Naive thymus-derived CD4-positive, alpha-beta T cell (primary cell): ENCODE measurements around the gene RAB6A. TPM values are rescaled to one million over a fixed set of nuclear protein-coding genes. Genes with fewer than 3 reads are reported as not detected.

Experiments used
- ATAC-seq: fragments of 150-1000 bp; cut with Tn5 transposase; 2 replicates; pipeline ENCODE4 v1.10.0; 2021; ENCODE audit warnings: mild to moderate bottlenecking, moderate library complexity
- CTCF ChIA-PET: fragments of 350-600 bp; sonication (Branson Sonifier 250); formaldehyde crosslinking; loops from one replicate; lab custom pipeline; 2021; ENCODE audit warnings: antibody characterized with exemption; lab: Charles Lee
- POLR2A ChIA-PET: fragments of 350-600 bp; sonication (Branson Sonifier 250); formaldehyde crosslinking; loops from one replicate; lab custom pipeline; 2021; ENCODE audit warnings: antibody characterized with exemption, inconsistent platforms; lab: Charles Lee
- DNase-seq, 9 donors: peaks; one replicate each; pipeline versions ENCODE4 v3.0.0 to v3.0.0-alpha.2; 2020 to 2022; ENCODE audit warnings: mixed read lengths in 1 of 9
- H3K27ac ChIP-seq: one replicate; pipeline ENCODE4 v1.7.0; 2013; ENCODE audit warnings: mild to moderate bottlenecking, low read depth, low read length, moderate library complexity
- H3K27me3 ChIP-seq, 2 donors: one replicate each; pipeline ENCODE4 v1.7.0; 2013; ENCODE audit warnings: low read length in 2 of 2, mild to moderate bottlenecking in 2 of 2, moderate library complexity in 2 of 2; ENCODE audit not compliant: control insufficient read depth in 2 of 2, insufficient read depth in 2 of 2
- H3K36me3 ChIP-seq, 3 experiments: 1 replicate in 2 of 3; 2 replicates in 1 of 3; pipeline ENCODE4 v1.7.0; 2013; ENCODE audit warnings: low read length in 3 of 3, mild to moderate bottlenecking in 3 of 3, moderate library complexity in 1 of 3; ENCODE audit not compliant: insufficient read depth in 3 of 3, control insufficient read depth in 2 of 3
- H3K4me1 ChIP-seq, 2 donors: one replicate each; pipeline ENCODE4 v1.7.0; 2013; ENCODE audit warnings: low read length in 2 of 2, mild to moderate bottlenecking in 2 of 2, moderate library complexity in 1 of 2; ENCODE audit not compliant: control insufficient read depth in 2 of 2, insufficient read depth in 2 of 2
- H3K4me3 ChIP-seq: 2 replicates; pipeline ENCODE4 v1.7.0; 2013; ENCODE audit warnings: mild to moderate bottlenecking, low read length
- H3K9me3 ChIP-seq, 3 experiments: 1 replicate in 2 of 3; 2 replicates in 1 of 3; pipeline ENCODE4 v1.7.0; 2013; ENCODE audit warnings: low read length in 3 of 3; ENCODE audit not compliant: control insufficient read depth in 2 of 3
- H3K27ac Mint-ChIP-seq, 9 donors: one replicate each; pipeline ENCODE4 v1.8.0; 2020 to 2022; ENCODE audit warnings: mixed read lengths in 9 of 9, mild to moderate bottlenecking in 8 of 9, moderate library complexity in 5 of 9, inconsistent platforms in 2 of 9
- H3K27me3 Mint-ChIP-seq, 5 donors: one replicate each; pipeline ENCODE4 v1.8.0; 2021 to 2022; ENCODE audit warnings: mixed read lengths in 5 of 5, mild to moderate bottlenecking in 1 of 5
- H3K36me3 Mint-ChIP-seq, 5 donors: one replicate each; pipeline ENCODE4 v1.8.0; 2020 to 2022; ENCODE audit warnings: mixed read lengths in 5 of 5, mild to moderate bottlenecking in 3 of 5, inconsistent platforms in 1 of 5
- H3K4me1 Mint-ChIP-seq, 7 donors: one replicate each; pipeline ENCODE4 v1.8.0; 2020 to 2022; ENCODE audit warnings: mixed read lengths in 7 of 7, mild to moderate bottlenecking in 3 of 7, inconsistent platforms in 1 of 7
- H3K4me3 Mint-ChIP-seq, 10 donors: one replicate each; pipeline ENCODE4 v1.8.0; 2020 to 2022; ENCODE audit warnings: mild to moderate bottlenecking in 10 of 10, mixed read lengths in 10 of 10, moderate library complexity in 6 of 10, inconsistent platforms in 2 of 10
- H3K9me3 Mint-ChIP-seq, 11 donors: one replicate each; pipeline ENCODE4 v1.8.0; 2020 to 2022; ENCODE audit warnings: mixed read lengths in 11 of 11, mild to moderate bottlenecking in 4 of 11, inconsistent platforms in 1 of 11, moderate library complexity in 1 of 11
- intact Hi-C, 2 donors: fragments of 100-400 bp; cut with micrococcal nuclease; formaldehyde crosslinking; loops; one replicate each; pipeline ENCODE4 v1.15.1; 2023
- polyA plus RNA-seq, 2 donors: library from polyadenylated mRNA; unstranded; fragments of 300-500 nt; fragmentation: Illumina TruSeq; gene quantifications; one replicate each; pipeline ENCODE4 v1.2.3, GENCODE V29; 2021
- total RNA-seq, 6 experiments: library from RNA in 5 of 6; stranded (reverse) in 5 of 6; gene quantifications; 1 replicate in 5 of 6; 2 replicates in 1 of 6; pipeline ENCODE4 v1.2.3 and lab custom pipeline; 2021 to 2026

RAB6A gene
- total and polyA plus RNA-seq, 7 experiments from 2014 or later = 54.9 to 94.5 (median 80.0) TPM

DNA sequence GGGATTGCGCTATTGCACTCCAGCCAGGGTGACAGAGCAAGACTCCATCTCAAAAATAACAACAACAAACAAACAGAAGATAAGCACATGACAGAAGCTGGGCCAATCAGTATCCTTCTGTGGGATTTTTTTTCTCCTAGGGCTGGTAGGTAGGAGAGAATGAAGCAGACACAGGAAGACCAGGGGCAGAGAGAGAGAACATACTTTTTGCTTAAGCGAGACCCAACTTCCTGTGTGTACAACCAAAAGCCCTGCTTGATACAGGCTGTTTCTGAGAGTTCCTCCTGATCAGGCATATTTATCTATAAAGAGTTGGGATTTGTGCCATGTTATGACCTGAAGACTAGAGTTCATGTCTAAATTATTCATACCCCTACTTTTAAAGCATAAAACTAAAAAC, 126.9 kb downstream of the RAB6A start:
- peaks cover 0 to 16% (median 0%) of the 10 kb centered on the region in 11 donors for H3K9me3 Mint-ChIP-seq
- H3K36me3 Mint-ChIP-seq = peaks cover 0 to 3% (median 0%) of the 10 kb centered on the region in 5 donors
- peak overlapping the region; percentile 45 to 87 (median 71) for H3K27ac Mint-ChIP-seq
- Histone ChIP-seq H3K27me3 (no peaks in the 10 kb centered on the region), H3K36me3 (no peaks in the 10 kb centered on the region), H3K4me3 (no peak overlapping the region), H3K4me1 (peaks cover 0 to 19% of the 10 kb centered on the region in 2 donors), H3K27ac (peak overlapping the region; percentile 17), H3K9me3 (peaks cover 0 to 6% (median 0%) of the 10 kb centered on the region in 3 experiments)
- intact Hi-C loops = no loop called here
- CTCF ChIA-PET = interaction anchor here (1.4 to 5.3 kb wide), 3 partner anchors 8 to 26 kb away, joined by 3 to 24 read pairs (median 8); no protein-coding TSS in a partner anchor
- H3K27me3 Mint-ChIP-seq = no peaks in the 10 kb centered on the region
- H3K4me1 Mint-ChIP-seq = peaks cover 9 to 26% (median 18%) of the 10 kb centered on the region in 7 donors
- peak in 6 of 9 donors; percentile 18 to 40 (median 36) for DNase-seq
- POLR2A ChIA-PET = interaction anchor here (2.2 kb wide), 1 partner anchor 14 kb away, joined by 8 read pairs; no protein-coding TSS in a partner anchor
- H3K4me3 Mint-ChIP-seq = peak overlapping the region in 8 of 10 donors; percentile 12 to 53 (median 30)
- ATAC-seq = peak; percentile 41

DNA sequence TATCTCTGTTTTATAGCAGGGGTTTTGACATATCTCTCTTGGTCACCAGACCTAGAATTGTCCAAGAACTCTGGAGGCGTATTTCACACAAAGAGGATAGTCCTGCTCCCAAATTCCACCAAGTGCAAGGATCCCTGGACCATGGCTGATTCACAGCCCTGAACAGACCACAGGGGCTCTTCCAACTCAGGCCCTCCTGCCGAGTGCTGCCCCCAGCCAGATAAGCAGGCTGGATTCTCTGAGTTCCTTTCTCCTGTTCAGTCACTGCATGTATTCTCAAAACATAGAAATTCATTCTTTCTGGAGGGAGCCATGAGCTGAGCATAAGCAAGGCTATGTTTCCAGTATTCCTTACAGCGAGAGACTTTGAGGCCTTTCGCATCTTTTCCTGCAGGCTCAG, 127.9 kb downstream of the RAB6A start:
- H3K36me3 Mint-ChIP-seq = peaks cover 0 to 3% (median 0%) of the 10 kb centered on the region in 5 donors
- Histone ChIP-seq H3K4me1 (peaks cover 0 to 19% of the 10 kb centered on the region in 2 donors), H3K36me3 (no peaks in the 10 kb centered on the region), H3K27me3 (no peaks in the 10 kb centered on the region), H3K9me3 (peaks cover 0 to 6% (median 0%) of the 10 kb centered on the region in 3 experiments), H3K4me3 (no peak overlapping the region), H3K27ac (no peak overlapping the region)
- H3K27ac Mint-ChIP-seq = peak overlapping the region in 3 of 9 donors; percentile 24 to 79 (median 69)
- no peaks in the 10 kb centered on the region for H3K27me3 Mint-ChIP-seq
- intact Hi-C loops = no loop called here
- DNase-seq (no peak), ATAC-seq (no peak)
- no peak overlapping the region for H3K4me3 Mint-ChIP-seq
- CTCF ChIA-PET = interaction anchor here (0.7 to 5.3 kb wide), 2 partner anchors 27 to 37 kb away, joined by 4 to 24 read pairs; no protein-coding TSS in a partner anchor
- peaks cover 9 to 26% (median 18%) of the 10 kb centered on the region in 7 donors for H3K4me1 Mint-ChIP-seq
- H3K9me3 Mint-ChIP-seq = peaks cover 0 to 16% (median 0%) of the 10 kb centered on the region in 11 donors
- POLR2A ChIA-PET = interaction anchor here (2.2 kb wide), 1 partner anchor 15 kb away, joined by 8 read pairs; no protein-coding TSS in a partner anchor

DNA sequence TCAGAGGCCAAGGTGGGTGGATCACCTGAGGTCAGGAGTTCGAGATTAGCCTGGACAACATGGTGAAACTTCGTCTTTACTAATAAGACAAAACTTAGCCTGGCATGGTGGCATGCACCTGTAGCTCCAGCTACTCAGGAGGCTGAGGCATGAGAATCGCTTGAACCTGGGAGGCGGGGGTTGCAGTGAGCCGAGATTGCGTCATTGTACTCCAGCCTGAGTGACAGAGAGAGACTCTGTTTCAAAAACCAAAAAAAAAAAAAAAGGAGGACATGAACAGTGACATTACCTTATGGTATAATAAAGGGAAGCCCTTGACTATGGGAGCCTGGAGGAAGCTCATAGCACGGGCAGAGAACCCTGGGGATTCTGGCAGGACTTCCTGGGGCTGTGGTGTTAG, 131.0 kb downstream of the RAB6A start:
- POLR2A ChIA-PET = no interaction called here
- H3K4me3 Mint-ChIP-seq = no peak overlapping the region
- peak overlapping the region in 2 of 9 donors; percentile 0 to 59 for H3K27ac Mint-ChIP-seq

DNA sequence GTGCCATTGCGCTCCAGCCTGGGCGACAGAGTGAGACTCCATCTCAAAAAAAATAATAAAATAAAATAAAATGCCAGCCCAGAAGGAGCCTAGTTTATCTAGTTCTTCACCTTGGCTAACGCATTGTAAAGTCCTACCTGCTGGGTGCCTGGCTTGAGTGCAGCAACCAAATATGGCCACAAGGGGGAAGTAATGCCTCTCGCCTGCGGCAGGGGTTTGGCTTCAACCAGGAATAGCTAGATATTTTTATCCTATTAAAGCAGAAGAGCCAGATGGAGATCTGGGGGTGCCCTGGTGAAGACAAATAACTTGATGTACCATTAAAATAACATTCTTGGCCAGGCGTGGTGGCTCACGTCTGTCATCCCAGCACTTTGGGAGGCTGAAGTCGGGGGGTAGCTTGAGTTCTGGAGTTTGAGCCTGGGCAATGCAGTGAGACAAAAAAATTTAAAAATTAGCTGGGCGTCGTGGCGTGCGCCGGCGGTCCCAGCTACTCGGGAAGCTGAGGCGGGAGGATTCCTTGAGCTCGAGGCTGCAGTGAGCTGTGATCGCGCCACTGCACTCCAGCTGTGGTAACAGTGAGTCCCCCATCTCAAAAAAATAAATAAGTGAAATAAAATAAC, 135.1 kb downstream of the RAB6A start:
- Mint-ChIP-seq H3K4me3 (peak overlapping the region in 1 of 10 donors; percentile 68), H3K4me1 (peaks cover 0 to 15% (median 0%) of the 10 kb centered on the region in 7 donors), H3K9me3 (peaks cover 0 to 4% (median 0%) of the 10 kb centered on the region in 11 donors), H3K36me3 (no peaks in the 10 kb centered on the region), H3K27me3 (peaks cover 13 to 29% (median 27%) of the 10 kb centered on the region in 5 donors), H3K27ac (peak overlapping the region in 1 of 9 donors; percentile 59)
- Histone ChIP-seq H3K9me3 (no peaks in the 10 kb centered on the region), H3K27me3 (no peaks in the 10 kb centered on the region), H3K36me3 (no peaks in the 10 kb centered on the region), H3K4me1 (peaks cover 0 to 3% of the 10 kb centered on the region in 2 donors), H3K4me3 (no peak overlapping the region), H3K27ac (no peak overlapping the region)
- DNase-seq (peak; percentile 38 to 75 (median 66)), ATAC-seq (peak; percentile 88)
- POLR2A ChIA-PET = interaction anchor here (1.2 to 2.7 kb wide), 2 partner anchors 9 to 35 kb away, joined by 6 to 20 read pairs; no protein-coding TSS in a partner anchor
- intact Hi-C loops = loop anchor here (1.0 kb wide), 3 partner anchors 35 to 305 kb away; no protein-coding TSS in a partner anchor
- CTCF ChIA-PET = interaction anchor here (0.6 to 6.3 kb wide), 22 partner anchors 9 to 1915 kb away, joined by 3 to 190 read pairs (median 4); partner anchors contain the start of gene PLEKHB1

More for the DNA sequence above, 131.0 kb downstream of the RAB6A start:
- Histone ChIP-seq H3K4me1 (peaks cover 0 to 20% of the 10 kb centered on the region in 2 donors), H3K27ac (no peak overlapping the region), H3K4me3 (no peak overlapping the region), H3K36me3 (no peaks in the 10 kb centered on the region), H3K27me3 (no peaks in the 10 kb centered on the region), H3K9me3 (peaks cover 0 to 6% (median 0%) of the 10 kb centered on the region in 3 experiments)
- CTCF ChIA-PET = interaction anchor here (1.5 to 3.8 kb wide), 2 partner anchors 11 to 31 kb away, joined by 5 to 38 read pairs; no protein-coding TSS in a partner anchor
- H3K9me3 Mint-ChIP-seq = peaks cover 0 to 16% (median 0%) of the 10 kb centered on the region in 11 donors
- no peak for ATAC-seq
- no peaks in the 10 kb centered on the region for H3K36me3 Mint-ChIP-seq
- H3K4me1 Mint-ChIP-seq = peaks cover 12 to 27% (median 18%) of the 10 kb centered on the region in 7 donors
- intact Hi-C loops = loop anchor here in 1 of 2 donors (2.0 kb wide), 1 partner anchor 17 kb away; the partner anchor contains the start of gene PLEKHB1
- DNase-seq = no peak
- peaks cover 0 to 4% (median 0%) of the 10 kb centered on the region in 5 donors for H3K27me3 Mint-ChIP-seq

Other genes with a start within 250 kb of the RAB6A start
- gene FAM168A, start 163.0 kb downstream of the RAB6A start, total RNA-seq = 10 to 100 TPM; 18.4 to 33.0 (median 25.2) TPM
- gene FAM168A, start 163.0 kb downstream of the RAB6A start, polyA plus RNA-seq = 1 to 10 TPM; 3.3 to 3.7 TPM
- 10 to 100 TPM in 4 of 5 experiments, 1 to 10 TPM in 1; 3.2 to 92.9 (median 67.7) TPM for gene PLEKHB1, start 114.5 kb downstream of the RAB6A start, total RNA-seq
- gene PLEKHB1, start 114.5 kb downstream of the RAB6A start, polyA plus RNA-seq = 100 to 1,000 TPM; 157 to 172 TPM
- gene MRPL48, start 26.8 kb upstream of the RAB6A start, total RNA-seq = 10 to 100 TPM; 20.3 to 50.6 (median 25.5) TPM
- 10 to 100 TPM; 68.6 to 88.7 TPM for gene MRPL48, start 26.8 kb upstream of the RAB6A start, polyA plus RNA-seq
- gene COA4, start 115.8 kb upstream of the RAB6A start, total RNA-seq = 10 to 100 TPM; 29.1 to 75.0 (median 58.2) TPM
- gene COA4, start 115.8 kb upstream of the RAB6A start, polyA plus RNA-seq = 10 to 100 TPM; 56.2 to 64.8 TPM
- 10 to 100 TPM; 12.4 to 22.7 (median 20.3) TPM for gene PAAF1, start 115.9 kb upstream of the RAB6A start, total RNA-seq
- gene PAAF1, start 115.9 kb upstream of the RAB6A start, polyA plus RNA-seq = 10 to 100 TPM; 19.4 to 26.2 TPM
- gene DNAJB13, start 190.0 kb upstream of the RAB6A start, total RNA-seq = under 1 TPM in 4 of 5 experiments, not detected in 1; 0.19 to 0.73 (median 0.44) TPM
- gene DNAJB13, start 190.0 kb upstream of the RAB6A start, polyA plus RNA-seq = under 1 TPM; 0.32 to 0.45 TPM
- 100 to 1,000 TPM; 365 to 949 (median 395) TPM for gene UCP2, start 221.8 kb upstream of the RAB6A start, total RNA-seq
- gene UCP2, start 221.8 kb upstream of the RAB6A start, polyA plus RNA-seq = 1,000 to 10,000 TPM; 1,221 to 1,411 TPM
- 10 to 100 TPM in 1 of 5 experiments, 1 to 10 TPM in 4; 3.8 to 10.5 (median 6.6) TPM for gene UCP3, start 248.0 kb upstream of the RAB6A start, total RNA-seq
- under 1 TPM; 0.41 to 0.97 TPM for gene UCP3, start 248.0 kb upstream of the RAB6A start, polyA plus RNA-seq